AG04450 (cell line): ENCODE measurements around the gene KLRK1. TPM values are rescaled to one million over a fixed set of nuclear protein-coding genes. Genes with fewer than 3 reads are reported as not detected.
"Not testable (repeated sequence)": the region's sequence is repeated elsewhere in the genome, so short reads cannot be mapped to it uniquely, and the experiment has no call there.

Experiments used
- CTCF ChIA-PET: fragments of 300-600, 350-600 bp; formaldehyde crosslinking; extraction: SDS; loops from one replicate; lab custom pipeline; 2022; ENCODE audit warnings: antibody characterized with exemption, inconsistent platforms; lab: Charles Lee
- POLR2A ChIA-PET: fragments of 350-600 bp; formaldehyde crosslinking; extraction: SDS; loops from one replicate; lab custom pipeline; 2021; ENCODE audit warnings: antibody characterized with exemption, inconsistent platforms; lab: Yijun Ruan, JAX
- DNase-seq: peaks from one replicate; pipeline ENCODE4 v3.0.0-alpha.2; 2011; ENCODE audit warnings: low read depth, low spot score
- H3K27ac ChIP-seq: one replicate; pipeline ENCODE4 v1.5.1; 2012; ENCODE audit warnings: low read depth, low read length, control low read depth
- H3K27me3 ChIP-seq: one replicate; pipeline ENCODE4 v1.6.0; 2012; ENCODE audit warnings: low read length; ENCODE audit not compliant: control insufficient read depth, insufficient read depth
- H3K4me3 ChIP-seq: 2 replicates; pipeline ENCODE4 v1.5.1; 2011; ENCODE audit warnings: mild to moderate bottlenecking, low read depth, low read length, control low read depth
- H3K9me3 ChIP-seq: 2 replicates; pipeline ENCODE4 v1.5.1; 2012; ENCODE audit warnings: low read length; ENCODE audit not compliant: control insufficient read depth, insufficient read depth
- CTCF ChIP-seq: IDR thresholded peaks from 2 replicates; pipeline ENCODE4 v1.5.1; 2011; ENCODE audit warnings: low read depth, low read length, control low read depth, inconsistent platforms
- polyA minus RNA-seq: library from RNA; depleted of rRNA, polyadenylated mRNA; stranded (reverse); fragments of >200 nt; gene quantifications from 2 replicates; pipeline ENCODE4 v1.2.3, GENCODE V29; 2011; rRNA and poly(A)+ RNA removed
- polyA plus RNA-seq: library from polyadenylated mRNA; depleted of rRNA; stranded (reverse); fragments of >200 nt; gene quantifications from 2 replicates; pipeline ENCODE4 v1.2.3, GENCODE V29; 2011; rRNA removed

KLRK1 gene
- polyA plus RNA-seq: not detected in 2 replicates
- not detected in 2 replicates for polyA minus RNA-seq

DNA sequence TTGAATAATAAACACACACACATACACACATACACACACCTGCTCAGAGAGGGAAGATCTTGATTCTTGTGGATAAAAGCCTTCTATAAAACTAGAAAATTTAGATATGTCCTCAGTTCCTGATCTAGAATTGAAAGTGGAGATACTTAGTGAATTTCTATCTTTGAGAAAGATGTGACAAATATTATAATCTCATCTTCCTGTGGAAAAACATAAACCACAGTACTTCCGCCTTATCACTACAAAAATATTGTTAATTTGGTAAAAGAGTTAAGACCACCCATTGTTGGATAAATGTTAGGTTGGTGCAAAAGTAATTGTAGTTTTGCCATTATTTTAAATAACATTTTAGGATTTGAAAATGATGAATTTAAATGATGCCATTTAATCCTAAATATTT is at the start of gene KLRK1:
Gene KLRK1 (minus strand): TSS at position 138 of the 400 bp plus-strand sequence. CDS start 1,231 bp downstream, outside the sequence.
- H3K27me3 ChIP-seq: no peaks in the 10 kb centered on the region
- H3K27ac ChIP-seq: no peak within 1 kb of the TSS
- H3K4me3 ChIP-seq: no peak within 1 kb of the TSS
- no peaks in the 10 kb centered on the region for H3K9me3 ChIP-seq
- ChIA-PET CTCF (interaction anchor here (0.7 to 1.9 kb wide), 2 partner anchors 24 to 154 kb away, joined by 4 to 6 read pairs; no protein-coding TSS in a partner anchor), POLR2A (no interaction called here)
- TF ChIP-seq CTCF: no peak
- no peak for DNase-seq

GRCh38 chr12:10437601-10438000 is 47.8 kb upstream of the KLRK1 start:
- DNase-seq, H3K27ac ChIP-seq, H3K27me3 ChIP-seq, H3K4me3 ChIP-seq, CTCF ChIA-PET, H3K9me3 ChIP-seq, POLR2A ChIA-PET: not testable (repeated sequence)

GRCh38 chr12:10435816-10436215 is 46.0 kb upstream of the KLRK1 start, which contains the start of gene KLRC2:
TSS of gene KLRC2 (minus strand) at chr12:10436010. CDS start at chr12:10435986, 24 bp downstream.
- H3K27me3 ChIP-seq, H3K9me3 ChIP-seq, H3K27ac ChIP-seq, CTCF ChIA-PET, DNase-seq, POLR2A ChIA-PET, H3K4me3 ChIP-seq: not testable (repeated sequence)

DNA sequence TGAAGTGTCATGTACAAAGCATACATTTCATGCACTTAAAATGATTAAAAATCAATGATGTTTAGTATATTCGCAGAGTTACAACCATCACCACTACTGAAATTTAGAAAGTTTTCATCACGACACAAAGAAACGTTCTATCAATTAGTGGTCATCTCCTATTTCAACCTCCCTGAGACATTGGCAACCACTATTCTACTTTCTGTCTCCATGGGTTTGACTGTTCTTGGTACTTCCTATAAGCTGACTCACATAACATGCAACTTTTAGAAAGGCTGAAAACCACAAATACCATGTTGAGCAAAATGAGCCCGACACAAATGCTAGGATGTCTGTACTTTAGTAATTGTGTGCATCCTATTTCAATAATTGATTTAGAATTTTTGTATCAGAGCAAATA is 40.8 kb upstream of the KLRK1 start:
- DNase-seq, H3K4me3 ChIP-seq, H3K9me3 ChIP-seq, H3K27ac ChIP-seq, POLR2A ChIA-PET, CTCF ChIA-PET, H3K27me3 ChIP-seq: not testable (repeated sequence)

- CTCF ChIA-PET, H3K9me3 ChIP-seq, POLR2A ChIA-PET, H3K27me3 ChIP-seq, H3K27ac ChIP-seq, H3K4me3 ChIP-seq, DNase-seq: not testable (repeated sequence)
These were observed 36.1 kb upstream of the KLRK1 start for GRCh38 chr12:10425938-10426337.

DNA sequence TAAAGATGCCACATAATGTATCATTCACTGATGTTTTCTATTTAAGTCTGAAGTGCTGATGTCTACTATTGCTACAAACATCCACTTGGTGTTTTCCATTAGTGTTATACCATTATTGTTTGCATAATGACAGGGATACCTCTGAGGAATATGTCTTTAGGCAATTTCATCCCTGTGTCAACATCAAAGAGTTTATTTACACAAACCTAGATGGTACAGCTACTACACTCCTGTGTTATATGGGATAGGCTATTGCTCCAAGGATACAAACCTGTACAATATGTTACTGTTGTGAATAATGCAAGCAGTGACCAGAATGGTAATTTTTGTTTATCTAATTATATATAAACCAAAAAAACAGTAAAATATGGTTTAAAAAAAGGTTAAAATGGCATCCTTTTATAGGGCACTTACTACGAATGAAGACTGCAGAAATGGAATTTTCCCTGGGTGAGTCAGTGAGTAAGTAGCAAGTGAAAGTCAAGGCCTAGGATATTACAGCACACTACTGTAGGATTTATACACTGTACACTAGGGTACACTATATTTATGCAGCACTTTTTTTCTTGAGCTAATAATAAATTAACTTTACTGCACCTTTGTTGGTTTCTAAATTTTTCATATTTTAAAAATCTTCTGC is 34.5 kb upstream of the KLRK1 start:
- H3K27ac ChIP-seq, H3K27me3 ChIP-seq, POLR2A ChIA-PET, CTCF ChIA-PET, DNase-seq, H3K4me3 ChIP-seq, H3K9me3 ChIP-seq: not testable (repeated sequence)

GRCh38 chr12:10422159-10422558 is 32.3 kb upstream of the KLRK1 start:
- H3K27ac ChIP-seq, H3K9me3 ChIP-seq, POLR2A ChIA-PET, CTCF ChIA-PET, H3K27me3 ChIP-seq, DNase-seq, H3K4me3 ChIP-seq: not testable (repeated sequence)

GRCh38 chr12:10420334-10420733 is 30.5 kb upstream of the KLRK1 start, which contains the start of gene KLRC3:
TSS of gene KLRC3 (minus strand) at chr12:10420595. CDS start at chr12:10420550, 45 bp downstream.
- H3K4me3 ChIP-seq, H3K27me3 ChIP-seq, H3K27ac ChIP-seq, H3K9me3 ChIP-seq, DNase-seq, POLR2A ChIA-PET: not testable (repeated sequence)
- CTCF ChIA-PET: interaction anchor here (0.7 kb wide), 1 partner anchor 54 kb away, joined by 3 read pairs; no protein-coding TSS in a partner anchor
